Endometrial microvascular endothelial cells (primary cell): ENCODE data around the gene ZMYND10. TPM values are rescaled to one million over a fixed set of nuclear protein-coding genes. Genes with fewer than 3 reads are reported as not detected.

Experiments
- in situ Hi-C: cut with HindIII; loops from 2 replicates; pipeline ENCODE4 v1.10.0; 2017; ENCODE audit warnings: low sequenced_read_pairs, low pct_unique_long_range_greater_than_20kb; ENCODE audit errors: inconsistent ontology term
- total RNA-seq: library from RNA; depleted of rRNA; stranded (reverse); fragments of >200 nt; gene quantifications from one replicate; pipeline ENCODE4 v1.2.3, GENCODE V29; 2015; ENCODE audit errors: inconsistent ontology term

Gene ZMYND10
- total RNA-seq, result not detected

- in situ Hi-C loops, result no loop called here
These were observed at the start of gene ZMYND10 for GRCh38 chr3:50345586-50346234. ZMYND10 (minus strand) TSS chr3:50345732; CDS start chr3:50345579, 153 bp downstream.

- in situ Hi-C loops, result no loop called here
These were observed 47.5 kb upstream of the ZMYND10 start for GRCh38 chr3:50393061-50393460.

- in situ Hi-C loops, result no loop called here
These were observed 46.7 kb upstream of the ZMYND10 start for GRCh38 chr3:50392101-50392715.

GRCh38 chr3:50390508-50391224, 45.1 kb upstream of the ZMYND10 start:
- in situ Hi-C loops, result no loop called here

GRCh38 chr3:50389414-50389767, 43.9 kb upstream of the ZMYND10 start:
- in situ Hi-C loops, result no loop called here

GRCh38 chr3:50388720-50389413, 43.3 kb upstream of the ZMYND10 start:
- in situ Hi-C loops, result no loop called here

- in situ Hi-C loops, result no loop called here
These were observed 42.6 kb upstream of the ZMYND10 start for GRCh38 chr3:50388016-50388719.

- in situ Hi-C loops, result no loop called here
These were observed 40.2 kb upstream of the ZMYND10 start for GRCh38 chr3:50385754-50386153.

GRCh38 chr3:50383750-50384149, 38.2 kb upstream of the ZMYND10 start:
- in situ Hi-C loops, result no loop called here

- in situ Hi-C loops, result no loop called here
These were observed 37.2 kb upstream of the ZMYND10 start for GRCh38 chr3:50382722-50383121.

- in situ Hi-C loops, result no loop called here
These were observed 35.9 kb upstream of the ZMYND10 start for GRCh38 chr3:50381383-50381782.

GRCh38 chr3:50380405-50381085, 35.0 kb upstream of the ZMYND10 start:
- in situ Hi-C loops, result no loop called here

GRCh38 chr3:50378757-50379156, 33.2 kb upstream of the ZMYND10 start:
- in situ Hi-C loops, result no loop called here

- in situ Hi-C loops, result no loop called here
These were observed 32.5 kb upstream of the ZMYND10 start for GRCh38 chr3:50378024-50378423.

- in situ Hi-C loops, result no loop called here
These were observed 29.9 kb upstream of the ZMYND10 start for GRCh38 chr3:50375258-50375931.

- in situ Hi-C loops, result no loop called here
These were observed 29.1 kb upstream of the ZMYND10 start for GRCh38 chr3:50374363-50375257.
